GM12874 (cell line): ENCODE data around the gene SVBP.

Experiments
- CTCF ChIP-seq: IDR thresholded peaks from 2 replicates; pipeline ENCODE4 v1.5.1; 2011; ENCODE audit warnings: low read depth, mild to moderate bottlenecking, control low read depth, low read length, moderate library complexity; ENCODE audit not compliant: insufficient read depth

SVBP gene

GRCh38 chr1:42797414-42797813 is 19.8 kb downstream of the SVBP start:
- TF ChIP-seq CTCF, result no peak

GRCh38 chr1:42793824-42794223 is 23.4 kb downstream of the SVBP start:
- TF ChIP-seq CTCF, result no peak

GRCh38 chr1:42788021-42788420 is 29.2 kb downstream of the SVBP start:
- no peak for TF ChIP-seq CTCF

GRCh38 chr1:42786097-42786496 is 31.1 kb downstream of the SVBP start:
- no peak for TF ChIP-seq CTCF

- no peak for TF ChIP-seq CTCF
Observed at GRCh38 chr1:42784946-42785693, 32.1 kb downstream of the SVBP start, which contains the start of gene TMEM269. TMEM269 (plus strand) TSS chr1:42784991; CDS start chr1:42789894, 4,903 bp downstream.

GRCh38 chr1:42784547-42784945 is 32.7 kb downstream of the SVBP start:
- no peak for TF ChIP-seq CTCF

- no peak for TF ChIP-seq CTCF
Observed at GRCh38 chr1:42783092-42783491, 34.1 kb downstream of the SVBP start.

GRCh38 chr1:42780176-42780575 is 37.0 kb downstream of the SVBP start:
- no peak for TF ChIP-seq CTCF
